Activated T-helper 1 cell treated with Interleukin-2 at 50 U/mL for 16 hours (primary cell): Measurements from ENCODE around the gene SMIM32.

Experiments used
- DNase-seq: peaks from one replicate; pipeline ENCODE4 v3.0.0-alpha.2; 2020; ENCODE audit warnings: low read depth

SMIM32 gene

DNA sequence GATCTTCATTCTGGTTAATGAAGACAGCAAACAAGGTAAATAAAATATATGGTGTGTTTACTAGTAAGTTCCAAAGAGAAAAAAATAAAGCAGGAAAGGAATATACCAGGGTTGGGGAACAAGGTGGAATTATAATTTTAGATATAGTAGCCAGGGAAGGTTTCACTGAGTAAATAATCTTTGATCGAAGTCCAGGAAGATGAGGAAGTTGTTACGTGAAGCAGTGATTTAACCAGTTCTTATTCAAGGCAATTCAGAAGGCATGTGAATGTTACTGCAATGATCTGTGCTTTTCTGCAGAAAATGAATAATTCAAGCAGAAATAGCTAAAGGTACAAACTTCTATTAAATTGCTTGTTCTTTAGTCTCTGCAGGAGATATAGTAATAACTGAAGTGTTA is 6.2 kb downstream of the SMIM32 start:
- DNase-seq, result no peak

DNA sequence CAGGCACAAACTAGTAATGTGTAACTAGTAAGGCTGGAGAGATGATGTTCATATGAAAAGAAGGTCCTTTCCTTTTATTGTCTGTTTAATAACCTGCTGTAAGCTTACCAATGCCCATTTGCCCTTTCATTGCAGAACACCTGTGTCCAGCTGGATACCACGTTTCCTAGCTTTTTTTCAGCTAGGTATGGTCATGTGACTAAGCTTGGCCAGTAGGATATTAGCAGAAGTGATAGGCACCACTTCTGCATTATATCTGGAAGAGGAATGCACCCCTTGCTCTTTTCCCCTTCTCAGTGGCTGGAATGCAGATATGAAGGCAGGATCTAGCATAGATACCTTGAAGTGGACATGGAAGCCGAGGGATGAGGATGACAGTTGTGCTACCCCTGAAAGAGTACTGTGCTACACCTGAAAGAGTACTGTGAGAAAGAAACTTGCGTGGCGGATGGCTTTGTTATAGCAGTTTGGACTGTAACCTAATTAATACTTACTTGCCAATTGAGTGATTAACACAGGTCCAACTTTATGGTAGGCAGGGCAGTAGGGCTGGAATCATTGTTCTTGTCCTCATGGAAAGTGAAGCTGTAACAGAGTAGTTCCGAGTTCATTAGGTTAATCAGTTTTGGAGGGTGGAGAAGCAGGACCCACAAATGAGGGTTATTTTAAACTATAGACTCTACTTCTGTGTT is 6.8 kb downstream of the SMIM32 start:
- DNase-seq, result no peak

DNA sequence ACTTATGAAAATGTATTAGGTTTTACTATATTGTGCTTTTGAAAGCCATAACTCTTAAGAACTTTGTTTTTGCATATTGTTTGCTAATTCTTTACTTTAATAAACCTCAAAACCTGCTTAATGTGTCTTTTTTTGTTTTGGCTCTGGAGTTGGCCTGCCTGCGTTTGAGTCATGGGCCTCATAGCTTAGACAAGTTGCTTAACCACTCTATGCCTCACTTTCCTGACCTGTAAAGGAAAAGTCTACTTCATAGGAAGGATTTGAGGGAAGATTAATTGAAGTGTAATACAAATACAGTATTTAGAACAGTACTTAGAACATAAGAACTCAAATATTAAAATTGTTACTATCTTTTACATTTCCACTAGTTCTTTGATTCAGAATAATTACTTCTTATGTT is 10.3 kb downstream of the SMIM32 start:
- no peak for DNase-seq

DNA sequence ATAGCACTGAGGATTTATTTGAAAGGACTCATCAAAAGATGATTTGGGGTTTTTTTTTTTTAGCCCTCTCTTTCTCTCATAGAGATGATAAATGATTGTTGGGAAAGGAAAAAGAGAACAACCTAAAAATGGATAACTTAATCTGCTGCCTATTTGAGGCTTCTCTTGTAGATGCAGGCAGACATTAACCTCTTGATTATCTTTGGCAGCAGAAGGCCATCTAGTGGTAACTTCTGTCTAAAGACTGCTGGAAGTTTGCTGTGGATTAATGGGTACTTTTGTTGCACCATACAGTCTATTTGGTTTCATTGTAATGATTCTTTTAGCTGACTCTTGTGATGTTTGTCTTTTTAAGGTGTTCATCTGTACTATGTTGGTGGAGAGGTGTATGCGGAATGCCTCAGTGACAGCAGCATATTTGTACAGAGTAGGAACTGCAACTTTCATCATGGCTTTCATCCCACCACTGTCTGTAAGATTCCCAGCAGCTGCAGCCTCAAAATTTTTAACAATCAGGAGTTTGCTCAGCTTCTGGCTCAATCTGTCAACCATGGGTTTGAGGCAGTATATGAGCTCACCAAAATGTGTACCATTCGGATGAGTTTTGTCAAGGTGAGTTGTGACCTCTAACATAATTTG is 18.8 kb downstream of the SMIM32 start:
- DNase-seq, result no peak

DNA sequence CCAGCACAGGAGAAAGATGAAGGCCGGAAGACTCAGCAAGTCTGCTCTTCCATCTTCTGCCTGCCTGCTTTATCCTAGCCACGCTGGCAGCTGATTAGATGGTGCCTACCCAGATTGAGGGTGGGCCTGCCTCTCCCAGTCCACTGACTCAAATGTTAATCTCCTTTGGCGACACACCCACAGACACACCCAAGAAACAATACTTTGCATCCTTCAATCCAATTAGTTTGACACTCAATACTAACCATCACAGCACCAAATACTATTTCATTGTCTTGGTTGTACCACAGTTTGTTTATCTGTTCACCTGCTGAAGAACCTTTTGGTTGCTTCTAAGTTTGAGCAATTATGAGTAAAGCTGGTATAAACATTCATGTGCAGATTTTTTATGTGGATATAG is 23.7 kb downstream of the SMIM32 start:
- no peak for DNase-seq

DNA sequence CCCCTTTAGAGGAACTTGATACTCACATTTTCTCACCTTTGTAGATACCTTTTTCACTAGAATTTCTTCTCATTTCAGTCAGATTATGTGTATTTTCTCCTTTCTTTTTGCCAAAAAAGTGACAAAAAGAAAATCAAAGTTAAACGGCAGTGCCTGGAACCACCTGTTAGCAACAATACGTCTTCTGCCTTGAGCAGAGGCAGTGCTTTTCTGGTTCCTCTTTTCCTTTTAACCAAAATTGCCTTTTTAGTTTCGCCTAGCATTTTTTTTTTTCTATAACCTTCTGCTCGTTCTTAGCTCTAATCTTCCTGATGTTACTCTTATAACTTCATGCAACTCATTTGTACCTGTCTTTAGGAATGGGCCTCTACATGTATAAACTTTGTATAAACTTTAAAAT is 26.1 kb downstream of the SMIM32 start:
- no peak for DNase-seq

DNA sequence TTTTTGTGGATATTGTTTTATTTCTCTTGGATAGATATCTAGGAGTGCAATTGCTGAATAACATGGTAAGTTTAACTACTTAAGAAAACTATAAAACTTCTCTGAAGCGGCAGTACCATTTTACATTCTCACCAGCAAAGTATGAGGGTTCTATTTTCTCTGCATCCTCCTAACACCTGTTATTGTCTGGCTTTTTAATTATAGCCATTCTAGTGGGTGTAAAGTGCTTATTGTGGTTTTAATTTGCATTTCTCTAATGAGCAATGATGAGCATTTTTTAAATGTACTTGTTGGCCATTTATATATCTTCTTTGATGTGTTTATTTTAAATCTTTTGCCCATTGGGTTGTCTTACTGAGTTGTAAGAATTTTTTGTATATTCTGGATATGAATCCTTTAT is 28.7 kb downstream of the SMIM32 start:
- no peak for DNase-seq

DNA sequence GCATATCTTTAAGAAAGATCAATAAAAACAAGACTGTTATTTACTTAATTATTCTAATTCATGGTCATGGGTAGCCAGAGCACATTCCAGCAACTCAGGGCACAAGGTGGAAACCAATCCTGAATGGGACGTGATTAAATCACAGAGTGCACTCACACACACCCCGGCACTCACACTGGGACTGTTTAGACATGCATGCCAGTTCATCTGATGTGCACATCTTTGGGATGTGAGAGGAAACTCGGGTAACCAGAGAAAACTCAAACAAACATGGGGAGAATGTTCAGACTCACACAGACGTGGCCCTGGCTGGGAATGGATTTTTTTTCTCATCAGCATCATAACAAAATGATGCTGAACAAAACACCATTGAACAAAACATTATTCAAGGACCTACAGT is 31.0 kb downstream of the SMIM32 start:
- DNase-seq, result no peak

DNA sequence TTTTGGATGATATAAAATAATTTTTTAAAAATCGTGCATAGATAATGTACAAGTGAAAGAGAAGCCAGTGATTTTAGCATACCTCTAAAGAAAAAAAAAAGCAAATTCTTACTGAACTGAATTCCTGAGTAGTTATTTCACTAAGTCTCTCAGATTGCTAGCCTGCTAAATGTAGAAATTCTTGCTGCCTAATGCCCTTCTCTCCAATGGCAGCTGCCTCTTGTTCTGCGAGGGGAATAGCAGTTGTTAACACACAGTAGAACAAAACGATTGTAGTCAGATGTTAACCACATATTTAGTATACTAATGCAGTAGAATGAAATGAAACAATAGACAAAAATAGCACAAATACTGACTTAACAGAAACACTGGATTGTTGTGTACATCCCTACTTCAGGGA is 33.5 kb downstream of the SMIM32 start:
- no peak for DNase-seq

DNA sequence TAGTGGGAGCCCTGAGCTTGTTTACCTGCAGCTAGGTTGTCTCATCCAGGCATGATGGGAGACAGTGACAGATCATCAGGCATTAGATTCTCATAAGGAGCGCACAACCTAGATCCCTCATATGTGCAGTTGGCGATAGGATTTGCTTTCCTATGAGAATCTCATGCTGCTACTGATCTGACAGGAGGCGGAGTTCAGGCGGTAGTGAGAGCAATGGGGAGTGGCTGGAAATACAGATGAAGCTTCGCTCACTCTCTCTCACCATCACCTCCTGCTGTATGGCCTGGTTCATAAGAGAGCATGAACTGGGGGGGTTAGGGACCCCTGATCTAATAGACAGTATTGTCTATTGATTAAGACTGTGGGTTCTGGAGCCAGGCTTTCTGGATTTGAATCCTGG is 35.4 kb downstream of the SMIM32 start:
- no peak for DNase-seq

DNA sequence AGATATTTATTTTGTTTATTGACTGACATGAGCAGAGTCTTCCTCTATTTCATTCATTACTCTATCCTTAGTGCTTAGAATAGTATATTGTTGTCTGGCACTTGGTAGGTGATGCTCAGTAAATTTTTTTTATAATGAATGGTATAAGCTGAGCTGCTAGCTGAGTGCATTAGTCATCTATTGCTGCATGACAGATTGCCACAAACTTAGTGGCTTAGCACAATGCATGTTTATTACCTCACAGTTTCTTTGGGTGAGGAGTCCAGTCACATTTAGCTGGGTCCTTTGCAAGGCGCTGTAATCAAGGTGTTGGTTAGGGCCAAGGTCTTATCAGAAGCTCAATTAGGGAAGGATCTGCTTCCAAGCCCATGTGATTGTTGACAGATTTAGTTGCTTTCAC is 37.2 kb downstream of the SMIM32 start:
- no peak for DNase-seq

DNA sequence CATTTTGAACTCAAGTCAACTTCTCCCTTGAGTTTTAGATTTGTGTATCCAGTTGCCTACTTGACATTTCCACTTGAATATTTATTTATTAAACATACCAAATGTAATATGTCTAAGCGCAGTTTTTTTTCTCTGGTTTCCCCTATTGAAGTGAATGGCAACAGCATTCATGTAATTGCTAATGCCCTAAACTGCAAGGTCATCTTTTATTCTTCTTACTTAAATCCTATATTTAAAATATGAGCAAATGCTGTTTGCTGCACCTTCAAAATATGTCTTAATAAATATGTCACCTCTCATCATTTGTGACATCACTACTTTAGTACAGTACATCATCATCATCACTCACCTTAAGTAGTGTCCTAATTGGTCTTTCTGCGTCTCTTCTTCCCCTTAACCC is 37.9 kb downstream of the SMIM32 start:
- no peak for DNase-seq

DNA sequence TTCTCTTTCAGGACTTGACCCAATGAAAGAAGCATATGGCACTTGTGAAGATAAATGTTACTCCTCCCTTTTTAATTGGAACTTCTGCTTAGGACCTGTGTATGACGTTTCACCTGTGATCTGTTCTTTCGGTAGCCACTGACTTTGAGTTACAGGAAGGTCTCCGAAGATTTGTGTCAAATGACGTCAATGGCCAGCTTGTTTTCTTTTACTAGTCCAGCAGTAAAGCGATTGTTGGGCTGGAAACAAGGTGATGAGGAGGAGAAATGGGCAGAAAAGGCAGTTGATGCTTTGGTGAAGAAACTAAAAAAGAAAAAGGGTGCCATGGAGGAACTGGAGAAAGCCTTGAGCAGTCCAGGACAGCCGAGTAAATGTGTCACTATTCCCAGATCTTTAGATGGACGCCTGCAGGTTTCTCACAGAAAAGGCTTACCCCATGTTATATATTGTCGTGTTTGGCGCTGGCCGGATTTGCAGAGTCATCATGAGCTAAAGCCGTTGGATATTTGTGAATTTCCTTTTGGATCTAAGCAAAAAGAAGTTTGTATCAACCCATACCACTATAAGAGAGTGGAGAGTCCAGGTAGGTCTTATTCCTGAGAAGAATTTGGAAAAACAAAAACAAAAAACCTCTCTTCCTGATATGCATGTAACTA is 39.3 kb downstream of the SMIM32 start:
- DNase-seq, result no peak

DNA sequence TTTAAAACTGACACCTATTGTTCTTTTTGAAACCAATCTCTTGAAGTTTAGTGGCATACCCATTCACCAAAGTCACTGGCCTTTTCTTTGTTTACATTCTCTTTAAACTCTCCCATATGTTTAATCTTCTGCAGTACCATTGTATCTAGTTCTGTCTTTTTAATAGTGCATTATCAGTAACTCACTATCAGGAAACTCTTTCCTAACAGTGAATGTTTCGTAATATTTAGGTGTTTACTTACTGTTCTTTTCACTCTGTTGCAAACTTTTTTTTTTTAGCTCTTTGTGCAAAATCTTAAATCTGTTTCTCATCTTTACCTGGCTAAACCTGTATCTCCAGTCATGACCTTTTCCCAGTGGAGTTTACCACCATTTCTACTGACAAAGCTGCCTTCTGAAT is 43.1 kb downstream of the SMIM32 start:
- no peak for DNase-seq

DNA sequence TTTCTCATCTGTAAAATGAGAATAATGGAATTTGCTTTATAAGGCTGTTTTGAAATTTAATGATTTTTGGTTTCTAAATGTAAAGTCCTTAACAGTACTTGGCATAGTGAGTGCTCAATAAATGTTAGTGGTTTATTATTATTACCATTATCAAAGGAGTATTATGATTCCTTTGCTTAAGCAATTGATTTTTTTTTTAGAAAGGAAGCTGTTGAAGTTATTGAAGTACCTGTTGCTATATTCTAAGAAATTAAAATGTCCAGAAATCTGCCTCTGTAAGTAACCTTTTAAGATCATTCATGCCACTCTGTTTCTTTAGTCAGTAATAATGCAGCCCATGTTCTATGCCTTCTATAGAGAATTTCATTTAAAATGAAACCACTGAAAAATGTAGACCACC is 45.3 kb downstream of the SMIM32 start:
- no peak for DNase-seq

DNA sequence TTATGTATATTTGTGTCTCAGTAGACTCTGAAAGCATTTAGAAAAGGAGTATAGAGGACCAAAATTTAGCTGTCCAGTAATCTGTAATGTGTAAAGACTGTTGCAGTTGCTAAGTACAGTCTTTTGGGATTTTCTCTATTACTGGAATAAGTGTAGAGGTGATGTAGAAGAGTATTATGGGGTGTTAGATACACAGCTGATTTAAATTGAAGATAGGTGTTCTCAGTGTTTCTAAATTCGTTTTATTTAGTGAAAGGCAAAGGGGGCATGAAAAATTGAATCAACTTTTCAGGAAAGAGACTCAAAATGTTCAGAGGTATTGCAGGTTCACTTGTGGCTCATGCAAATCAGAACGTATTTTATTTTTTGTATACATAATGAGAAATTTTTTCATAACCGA is 46.8 kb downstream of the SMIM32 start:
- DNase-seq, result no peak

DNA sequence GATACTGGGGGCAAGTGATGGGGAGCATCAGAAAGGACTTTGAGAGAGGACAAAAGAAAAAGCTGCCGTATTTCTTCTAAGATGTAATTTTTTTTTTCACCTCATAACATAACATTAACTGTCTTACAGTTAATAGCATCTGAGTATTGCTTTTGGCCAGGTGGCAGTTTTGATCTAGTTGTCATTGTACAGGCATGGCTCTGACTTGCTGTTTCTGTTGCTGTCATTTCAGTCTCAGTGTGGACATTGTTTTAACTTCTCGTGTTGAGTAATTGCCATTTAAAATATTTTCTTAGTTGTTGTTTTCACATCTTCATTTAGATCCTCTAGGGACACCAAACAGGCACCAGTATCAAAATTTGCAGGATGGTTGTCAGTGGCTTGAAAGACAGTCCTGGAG is 47.9 kb downstream of the SMIM32 start:
- DNase-seq, result no peak

DNA sequence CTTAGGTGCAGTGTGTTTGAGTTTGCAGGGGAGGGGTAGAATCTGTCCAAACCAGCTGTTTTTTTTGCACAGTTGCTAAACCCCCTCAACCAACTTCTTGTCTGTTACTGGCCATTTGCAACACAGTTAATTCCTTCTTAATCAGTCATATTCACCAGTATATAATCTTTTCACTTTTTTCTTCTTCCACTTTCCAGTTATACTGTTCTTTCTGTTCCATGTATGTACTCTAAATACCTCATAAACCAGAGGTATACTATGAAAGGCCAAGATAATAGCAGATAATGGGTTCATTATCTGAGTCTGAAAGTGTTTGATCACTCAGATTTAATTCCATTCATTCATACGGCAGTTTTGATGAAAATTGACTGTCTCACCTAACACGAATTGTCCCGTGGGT is 49.2 kb downstream of the SMIM32 start:
- no peak for DNase-seq

DNA sequence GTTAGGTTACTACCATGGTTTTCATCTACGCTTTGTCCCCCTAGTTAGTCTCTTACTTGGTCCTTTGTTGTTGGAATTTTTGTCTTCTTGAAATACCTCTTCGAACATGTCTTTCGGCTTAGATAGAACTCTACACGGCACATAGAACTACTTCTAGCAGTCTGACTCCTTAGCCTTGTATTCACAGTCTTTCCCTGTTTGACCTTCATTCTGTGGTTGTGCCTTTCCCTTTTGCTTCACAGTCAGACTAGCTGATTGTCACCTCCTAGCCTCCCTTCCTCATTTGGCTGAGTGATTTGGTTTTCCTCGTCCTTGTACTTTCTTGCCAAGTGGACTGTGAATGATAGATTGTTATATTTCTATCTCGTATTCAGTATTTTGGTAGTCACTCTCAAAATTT is 49.6 kb downstream of the SMIM32 start:
- DNase-seq, result no peak

DNA sequence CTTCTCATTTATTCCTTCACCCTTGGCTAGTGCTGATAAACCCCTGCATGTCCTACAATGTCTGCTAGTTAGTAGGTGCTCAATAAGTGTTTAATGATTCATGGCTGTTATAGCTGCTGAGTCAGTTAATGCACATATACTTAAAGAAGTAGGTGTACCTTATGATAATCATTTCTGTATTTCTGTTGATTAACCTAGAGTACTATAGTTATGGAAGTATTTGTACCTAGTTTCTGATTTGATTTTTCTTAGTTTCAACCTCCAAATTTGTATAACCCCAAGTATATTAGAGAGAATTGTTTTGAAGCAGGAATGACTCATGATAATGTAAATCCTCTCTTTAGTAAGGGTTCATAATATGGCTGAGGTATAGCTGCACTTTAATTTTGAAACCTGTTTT is 51.4 kb downstream of the SMIM32 start:
- DNase-seq, result no peak
